Adrenal gland (tissue), 12 donors: ENCODE measurements around the gene ALKBH5. TPM values are rescaled to one million over a fixed set of nuclear protein-coding genes. Genes with fewer than 3 reads are reported as not detected.

Source experiments
- DNase-seq, 7 donors: peaks; one replicate each; pipeline ENCODE4 v3.0.0-alpha.2; 2019 to 2020
- H3K27ac ChIP-seq, 5 donors: fragments of 200-600 bp; sonication (generic) in 4 of 5; 1 replicate in 3 of 5; 2 replicates in 2 of 5; pipeline versions ENCODE4 v1.5.1 to v1.8.0; 2016 to 2020; ENCODE audit warnings: mild to moderate bottlenecking in 1 of 5
- H3K27me3 ChIP-seq: fragments of 200-600 bp; 2 replicates; pipeline ENCODE4 v1.8.0; 2021
- H3K36me3 ChIP-seq, 2 donors: fragments of 200-600 bp; replicated peaks in 1 of 2; 1 replicate in 1 of 2; 2 replicates in 1 of 2; pipeline versions ENCODE4 v1.5.1 to v1.8.0; 2018 to 2022
- H3K4me1 ChIP-seq, 2 donors: fragments of 200-600 bp; replicated peaks in 1 of 2; 1 replicate in 1 of 2; 2 replicates in 1 of 2; pipeline versions ENCODE4 v1.5.1 to v1.8.0; 2018 to 2021
- H3K4me3 ChIP-seq, 4 donors: fragments of 200-600 bp; sonication (generic) in 3 of 4; one replicate each; pipeline ENCODE4 v1.5.1; 2016 to 2018
- H3K9me3 ChIP-seq, 3 donors: fragments of 200-600 bp; sonication (generic) in 1 of 3; replicated peaks in 1 of 3; 1 replicate in 2 of 3; 2 replicates in 1 of 3; pipeline versions ENCODE4 v1.5.1 to v1.8.0; 2016 to 2021
- POLR2A ChIP-seq, 2 donors: fragments of 450-650 bp; IDR thresholded peaks; one replicate each; pipeline ENCODE4 v1.6.1; 2017; ENCODE audit warnings: antibody characterized with exemption in 2 of 2, mild to moderate bottlenecking in 2 of 2, moderate library complexity in 1 of 2
- WGBS, 4 donors: extraction: QIAGEN DNeasy Blood & Tissue Kit in 2 of 4; methylation state at CpG; one replicate each; pipeline versions ENCODE4 v1.1.5 to v1.1.7; 2013 to 2017; 5-methylcytosine and 5-hydroxymethylcytosine counted together
- intact Hi-C, 2 donors: fragments of 100-400 bp; cut with DNase I; formaldehyde crosslinking; loops; one replicate each; pipeline versions ENCODE4 v1.14.1 to v1.15.0; 2022 to 2023
- polyA plus RNA-seq, 3 donors: library from polyadenylated mRNA; stranded (reverse); fragments of 200-250 nt in 2 of 3; fragments of 350-450 nt in 1 of 3; fragmentation: Illumina TruSeq in 1 of 3; extraction: RNeasy Lipid Tissue Mini Kit (QIAGEN cat#74804) in 1 of 3; gene quantifications; one replicate each; pipeline ENCODE4 v1.2.3, GENCODE V29; 2013 to 2014
- total RNA-seq, 9 donors: library from RNA; depleted of rRNA in 4 of 9; stranded (reverse); fragments of >200 nt in 4 of 9; fragments of 120-200 nt in 1 of 9; fragmentation: NEBNext Ultra II Directional in 1 of 9; extraction: Animal tissue kit (Norgen Biotek cat#: 25700) in 1 of 9; gene quantifications; one replicate each; pipeline versions ENCODE4 v1.1.0 to v1.2.4, GENCODE V29; 2013 to 2023
- TF ChIP-seq, protein P1 (sequence below), 6 experiments: fragments of 450-650 bp in 4 of 6; fragments of 200-600 bp in 2 of 6; sonication (generic) in 1 of 6; IDR thresholded peaks; 1 replicate in 5 of 6; 2 replicates in 1 of 6; pipeline versions ENCODE4 v1.5.1 to v1.8.0; 2016 to 2021; ENCODE audit warnings: antibody characterized with exemption in 6 of 6, mild to moderate bottlenecking in 2 of 6, moderate library complexity in 1 of 6
- donor health status: healthy with polysubstance abuse.
- donor health status: Bipolar disorder and iron deficiency.
- donor health status: DM: yes; HTN: yes; CAD: no.
- donor health status: DM: no; HTN: no; CAD: no.
- donor health status: DM: no; HTN: no; CAD: no.
- donor health status: DM: yes; HTN: yes; CAD: no.

Gene ALKBH5
- total and polyA plus RNA-seq, 12 donors: 28.4 to 154 (median 138) TPM

DNA sequence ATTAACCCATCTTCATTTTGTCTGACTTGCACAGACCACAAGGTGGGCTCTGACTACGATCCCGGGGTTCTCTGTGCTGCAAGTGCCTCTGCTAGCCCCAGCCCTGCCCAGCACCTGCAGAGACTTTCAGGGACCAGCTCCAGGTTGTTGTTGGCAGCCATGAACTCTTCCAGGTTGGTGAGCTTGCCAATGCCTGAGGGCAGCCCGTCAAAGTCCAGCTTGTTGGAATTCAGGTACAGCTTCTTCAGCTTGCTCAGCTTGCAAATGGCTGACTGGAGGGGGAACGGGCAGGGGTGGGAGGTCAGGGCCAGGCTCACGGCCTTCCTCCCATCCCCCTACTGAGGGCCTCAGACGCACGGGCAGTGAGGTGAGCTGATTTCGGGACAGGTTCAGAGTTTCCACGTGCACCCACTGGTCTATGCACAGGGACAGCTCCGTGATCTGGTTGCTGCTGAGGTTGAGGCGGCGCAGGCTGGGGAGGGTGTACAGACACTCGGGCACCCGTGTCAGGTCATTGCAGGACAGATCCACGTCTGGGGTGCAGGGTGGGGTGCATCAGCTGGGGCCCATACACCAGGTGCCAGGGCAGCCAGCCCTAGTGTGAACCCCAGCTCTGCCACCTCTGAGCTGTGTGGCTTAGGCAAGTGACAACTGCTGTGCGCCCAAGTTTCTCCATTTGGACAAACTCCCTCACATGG, 69.7 kb downstream of the ALKBH5 start:
- Histone ChIP-seq H3K27ac (no peak overlapping the region), H3K36me3 (peaks cover 0 to 85% of the 10 kb centered on the region in 2 donors), H3K4me3 (no peak overlapping the region), H3K9me3 (no peaks in the 10 kb centered on the region), H3K27me3 (no peaks in the 10 kb centered on the region), H3K4me1 (peaks cover 16 to 23% of the 10 kb centered on the region in 2 donors)
- intact Hi-C loops: loop anchor here in 1 of 2 donors (10.0 kb wide), 1 partner anchor 69 kb away; the partner anchor contains the start of gene ALKBH5
- TF ChIP-seq POLR2A (IDR thresholded peaks at IDR 0.05): no peak
- TF ChIP-seq, protein P1, sequence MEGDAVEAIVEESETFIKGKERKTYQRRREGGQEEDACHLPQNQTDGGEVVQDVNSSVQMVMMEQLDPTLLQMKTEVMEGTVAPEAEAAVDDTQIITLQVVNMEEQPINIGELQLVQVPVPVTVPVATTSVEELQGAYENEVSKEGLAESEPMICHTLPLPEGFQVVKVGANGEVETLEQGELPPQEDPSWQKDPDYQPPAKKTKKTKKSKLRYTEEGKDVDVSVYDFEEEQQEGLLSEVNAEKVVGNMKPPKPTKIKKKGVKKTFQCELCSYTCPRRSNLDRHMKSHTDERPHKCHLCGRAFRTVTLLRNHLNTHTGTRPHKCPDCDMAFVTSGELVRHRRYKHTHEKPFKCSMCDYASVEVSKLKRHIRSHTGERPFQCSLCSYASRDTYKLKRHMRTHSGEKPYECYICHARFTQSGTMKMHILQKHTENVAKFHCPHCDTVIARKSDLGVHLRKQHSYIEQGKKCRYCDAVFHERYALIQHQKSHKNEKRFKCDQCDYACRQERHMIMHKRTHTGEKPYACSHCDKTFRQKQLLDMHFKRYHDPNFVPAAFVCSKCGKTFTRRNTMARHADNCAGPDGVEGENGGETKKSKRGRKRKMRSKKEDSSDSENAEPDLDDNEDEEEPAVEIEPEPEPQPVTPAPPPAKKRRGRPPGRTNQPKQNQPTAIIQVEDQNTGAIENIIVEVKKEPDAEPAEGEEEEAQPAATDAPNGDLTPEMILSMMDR (IDR thresholded peaks at IDR 0.05): no peak
- 75 to 82% (median 77%) methylated on average over 7 to 16 of the region's 16 CpGs for WGBS, 4 donors
- no peak for DNase-seq

DNA sequence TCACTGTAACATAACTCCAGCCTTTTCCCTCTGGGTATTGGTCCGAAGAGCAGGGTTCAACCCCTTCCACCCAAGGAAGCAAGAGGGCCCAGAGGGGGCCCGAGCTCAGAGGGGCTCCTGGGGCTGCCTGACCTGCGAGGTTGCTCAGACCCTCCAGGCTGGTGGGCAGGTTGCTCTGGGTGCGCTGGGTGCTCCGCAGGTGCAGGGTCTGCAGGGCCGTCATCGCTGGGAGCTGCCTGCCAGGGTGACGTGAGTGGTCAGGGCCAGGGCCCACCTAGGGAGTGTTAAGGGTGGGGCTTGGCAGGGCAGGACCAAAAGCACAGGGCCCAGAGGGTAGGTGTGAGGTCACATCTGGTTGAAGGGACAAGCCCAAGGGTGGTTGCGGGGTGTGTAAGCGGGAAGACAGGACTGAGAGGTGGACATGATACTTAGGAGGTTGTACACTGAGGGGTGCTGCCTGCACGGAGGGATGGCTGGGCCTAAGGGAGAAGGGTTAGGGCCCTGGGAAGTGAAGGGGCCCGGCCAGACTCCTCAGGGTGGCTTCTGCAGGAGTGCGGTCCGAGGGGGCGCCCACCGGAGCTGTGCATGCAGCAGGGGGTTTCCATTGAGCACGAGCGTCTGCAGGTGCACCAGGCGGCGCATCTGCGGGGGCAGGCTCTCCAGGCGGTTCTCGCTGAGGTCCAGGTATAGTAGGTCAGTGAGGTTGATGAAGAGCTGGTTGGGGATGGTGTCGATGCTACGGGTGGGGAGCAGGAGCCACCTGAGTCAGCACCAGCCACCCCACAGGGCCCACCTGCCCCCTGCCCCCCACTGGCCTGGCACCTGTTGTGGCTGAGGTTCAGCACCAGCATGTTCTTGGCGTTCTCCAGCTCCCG, 70.6 kb downstream of the ALKBH5 start:
- H3K27me3 ChIP-seq: no peaks in the 10 kb centered on the region
- 84 to 94% (median 91%) methylated on average over 6 to 27 of the region's 27 CpGs for WGBS, 4 donors
- H3K4me3 ChIP-seq: no peak overlapping the region
- intact Hi-C loops: loop anchor here in 1 of 2 donors (10.0 kb wide), 1 partner anchor 69 kb away; the partner anchor contains the start of gene ALKBH5
- DNase-seq: no peak
- peaks cover 0 to 76% of the 10 kb centered on the region in 2 donors for H3K36me3 ChIP-seq
- H3K4me1 ChIP-seq: peaks cover 16 to 22% of the 10 kb centered on the region in 2 donors
- TF ChIP-seq, protein P1 (IDR thresholded peaks at IDR 0.05): no peak
- no peak for TF ChIP-seq POLR2A (IDR thresholded peaks at IDR 0.05)
- H3K27ac ChIP-seq: no peak overlapping the region
- H3K9me3 ChIP-seq: no peaks in the 10 kb centered on the region

DNA sequence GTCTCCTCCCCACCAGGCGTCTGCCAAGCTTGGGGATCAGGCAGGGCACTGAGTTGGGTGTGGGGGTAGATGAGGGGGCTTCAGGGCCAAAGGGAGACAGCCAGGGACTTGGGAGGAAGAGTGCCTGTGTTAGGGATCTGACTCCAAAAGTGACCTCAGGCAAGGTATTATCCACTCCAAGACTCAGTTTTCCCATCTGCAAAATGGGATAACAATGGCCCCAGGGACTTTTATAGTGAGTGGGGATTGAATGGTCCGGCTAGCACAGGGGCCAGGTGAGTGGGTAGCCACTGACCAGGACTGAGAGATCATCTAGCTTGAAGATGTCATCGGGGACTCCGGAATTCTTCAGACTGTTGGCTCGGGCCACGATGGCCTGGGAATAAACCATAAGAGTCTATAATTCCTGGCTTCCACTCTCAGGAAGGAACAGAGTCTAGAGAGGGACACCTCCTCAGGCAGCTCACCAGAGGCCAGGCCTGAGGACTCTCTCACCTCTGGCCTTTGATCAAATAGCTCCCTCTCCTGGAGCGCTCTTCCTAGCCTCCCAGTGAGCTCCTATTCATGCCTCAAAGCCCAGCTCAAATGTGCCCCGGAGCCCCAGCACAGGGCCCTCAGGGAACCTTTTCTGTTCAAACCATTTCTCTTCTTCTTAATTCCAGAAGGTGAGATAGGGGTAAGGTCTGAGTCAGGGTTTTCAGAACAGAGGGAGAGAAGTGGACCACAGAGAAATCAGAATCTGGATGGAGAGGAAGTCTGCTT, 71.4 kb downstream of the ALKBH5 start:
- no peaks in the 10 kb centered on the region for H3K27me3 ChIP-seq
- intact Hi-C loops: loop anchor here in 1 of 2 donors (10.0 kb wide), 1 partner anchor 70 kb away; the partner anchor contains the start of gene ALKBH5
- peaks cover 0 to 67% of the 10 kb centered on the region in 2 donors for H3K36me3 ChIP-seq
- DNase-seq: no peak
- WGBS, 4 donors: 94 to 96% (median 95%) methylated on average over 8 of the region's 8 CpGs
- H3K27ac ChIP-seq: no peak overlapping the region
- H3K4me1 ChIP-seq: peaks cover 19 to 27% of the 10 kb centered on the region in 2 donors
- no peaks in the 10 kb centered on the region for H3K9me3 ChIP-seq
- TF ChIP-seq, protein P1 (IDR thresholded peaks at IDR 0.05): no peak
- TF ChIP-seq POLR2A (IDR thresholded peaks at IDR 0.05): no peak
- H3K4me3 ChIP-seq: no peak overlapping the region
